K562 (cell line): ENCODE results near the gene SH3TC1. TPM values are rescaled to one million over a fixed set of nuclear protein-coding genes. Genes with fewer than 3 reads are reported as not detected.

Source experiments
- CCAR2 ChIP-seq: fragments of 200-400 bp; formaldehyde crosslinking; IDR thresholded peaks from 2 replicates; pipeline ENCODE4 v1.6.1; 2017; ENCODE audit warnings: mild to moderate bottlenecking, low read depth, low read length
- COPS2 ChIP-seq: fragments of 450-650 bp; conservative IDR thresholded peaks from 2 replicates; pipeline ENCODE4 v1.6.1; 2016; ENCODE audit warnings: mild to moderate bottlenecking, moderate library complexity
- CXXC5 ChIP-seq: fragments of 250-450 bp; sonication (Bioruptor Pico); IDR thresholded peaks from 2 replicates; pipeline ENCODE4 v1.8.0; 2022; ENCODE audit warnings: inconsistent platforms, mild to moderate bottlenecking, moderate library complexity
- ETV1 ChIP-seq: fragments of 450-650 bp; conservative IDR thresholded peaks from 2 replicates; pipeline ENCODE4 v1.6.1; 2016; ENCODE audit warnings: missing genetic modification characterization, control low read depth, low read depth, missing compliant biosample characterization
- ETV5 ChIP-seq: sonication (generic); formaldehyde crosslinking; IDR thresholded peaks from 2 replicates; pipeline ENCODE4 v1.4.0; 2020; ENCODE audit warnings: low read depth, mild to moderate bottlenecking, missing genetic modification reagents
- GABPB1 ChIP-seq: sonication (generic); formaldehyde crosslinking; IDR thresholded peaks from 2 replicates; pipeline ENCODE4 v1.8.0; 2022; ENCODE audit warnings: mild to moderate bottlenecking, missing genetic modification reagents
- HINFP ChIP-seq: fragments of 450-650 bp; conservative IDR thresholded peaks from 2 replicates; pipeline ENCODE4 v1.6.1; 2016; ENCODE audit warnings: missing genetic modification characterization, low read depth, mild to moderate bottlenecking, control low read depth, missing compliant biosample characterization
- KAT8 ChIP-seq: fragments of 450-650 bp; IDR thresholded peaks from 2 replicates; pipeline ENCODE4 v1.6.1; 2016; ENCODE audit warnings: low read depth, mild to moderate bottlenecking
- MAZ ChIP-seq, 2 experiments: fragments of 450-650 bp in 1 of 2; sonication (generic) in 1 of 2; formaldehyde crosslinking; IDR thresholded peaks in 1 of 2; conservative IDR thresholded peaks in 1 of 2; 2 replicates each; pipeline versions ENCODE4 v1.4.0 to v1.5.0; 2020; ENCODE audit warnings: mild to moderate bottlenecking in 1 of 2, missing genetic modification reagents in 1 of 2
- POLR2G ChIP-seq: fragments of 200-400 bp; formaldehyde crosslinking; IDR thresholded peaks from 2 replicates; pipeline ENCODE4 v1.6.1; 2017; ENCODE audit warnings: low read depth, mild to moderate bottlenecking, antibody characterized with exemption, low read length, moderate library complexity
- PTRF ChIP-seq: fragments of 450-650 bp; IDR thresholded peaks from 2 replicates; pipeline ENCODE4 v1.6.1; 2016; ENCODE audit warnings: mild to moderate bottlenecking, missing genetic modification characterization, missing compliant biosample characterization
- RAD21 ChIP-seq, 2 experiments: fragments of 250-450 bp in 1 of 2; fragments of 450-650 bp in 1 of 2; sonication (Bioruptor Pico) in 1 of 2; formaldehyde crosslinking in 1 of 2; IDR thresholded peaks in 1 of 2; conservative IDR thresholded peaks in 1 of 2; 2 replicates each; pipeline versions ENCODE4 v1.4.0 to v1.8.0; 2020 to 2022; ENCODE audit warnings: mild to moderate bottlenecking in 2 of 2, moderate library complexity in 1 of 2
- SIX5 ChIP-seq, 2 experiments: IDR thresholded peaks; 2 replicates each; pipeline ENCODE4 v1.6.1; 2011; ENCODE audit warnings: low read length in 2 of 2, borderline replicate concordance in 1 of 2, low read depth in 1 of 2, mild to moderate bottlenecking in 1 of 2, moderate library complexity in 1 of 2; ENCODE audit not compliant: insufficient read depth in 1 of 2
- ZBTB33 ChIP-seq: sonication (generic); formaldehyde crosslinking; IDR thresholded peaks from 2 replicates; pipeline ENCODE4 v1.8.1; 2023; ENCODE audit warnings: mild to moderate bottlenecking, missing genetic modification reagents
- ZNF444 ChIP-seq: fragments of 250-450 bp; sonication (Bioruptor Pico); IDR thresholded peaks from 2 replicates; pipeline ENCODE4 v1.4.0; 2020; ENCODE audit warnings: mild to moderate bottlenecking, moderate library complexity
- polyA plus RNA-seq, 8 experiments: library from polyadenylated mRNA; depleted of rRNA in 4 of 8; stranded (reverse) in 5 of 8; unstranded in 3 of 8; fragments of >200 nt; fragmentation: Nextera tagmentation in 2 of 8; fragmentation: Illumina TruSeq in 1 of 8; extraction: Ambion mirVana in 2 of 8; extraction: Trizol in 1 of 8; gene quantifications; 2 replicates each; pipeline versions ENCODE4 v1.2.1 to v1.2.3, GENCODE V29; 2011 to 2014; ENCODE audit warnings: inconsistent platforms in 1 of 8, missing spikeins in 1 of 8
- total RNA-seq, 7 experiments: library from RNA; depleted of rRNA in 6 of 7; stranded (reverse); fragments of >200 nt in 6 of 7; fragmentation: Illumina TruSeq in 2 of 7; extraction: Trizol in 2 of 7; gene quantifications; 2 replicates each; pipeline versions ENCODE4 v1.2.1 to v1.2.3, GENCODE V29; 2011 to 2021; ENCODE audit warnings: low replicate concordance in 1 of 7
- TF ChIP-seq, protein P1 (sequence below): fragments of 200-800 bp; sonication (Bioruptor generic); IDR thresholded peaks from 2 replicates; pipeline ENCODE4 v1.6.1; 2017; ENCODE audit warnings: missing genetic modification characterization, missing compliant biosample characterization
- TF ChIP-seq, protein P2 (sequence below), 3 experiments: fragments of 200-800 bp in 1 of 3; fragments of 250-450 bp in 1 of 3; fragments of 450-650 bp in 1 of 3; sonication (Bioruptor Pico) in 1 of 3; sonication (Bioruptor generic) in 1 of 3; formaldehyde crosslinking in 1 of 3; IDR thresholded peaks; 2 replicates each; pipeline versions ENCODE4 v1.6.1 to v1.8.0; 2016 to 2022; ENCODE audit warnings: mild to moderate bottlenecking in 2 of 3, missing genetic modification characterization in 2 of 3, missing compliant biosample characterization in 1 of 3, moderate library complexity in 1 of 3

Gene SH3TC1
- total and polyA plus RNA-seq, 9 of the 15 experiments (the other 6 are each of a cell fraction or from before 2014, with no cell fraction given), result 0.04 to 2.1 (median 0.48) TPM; not detected in 1

DNA sequence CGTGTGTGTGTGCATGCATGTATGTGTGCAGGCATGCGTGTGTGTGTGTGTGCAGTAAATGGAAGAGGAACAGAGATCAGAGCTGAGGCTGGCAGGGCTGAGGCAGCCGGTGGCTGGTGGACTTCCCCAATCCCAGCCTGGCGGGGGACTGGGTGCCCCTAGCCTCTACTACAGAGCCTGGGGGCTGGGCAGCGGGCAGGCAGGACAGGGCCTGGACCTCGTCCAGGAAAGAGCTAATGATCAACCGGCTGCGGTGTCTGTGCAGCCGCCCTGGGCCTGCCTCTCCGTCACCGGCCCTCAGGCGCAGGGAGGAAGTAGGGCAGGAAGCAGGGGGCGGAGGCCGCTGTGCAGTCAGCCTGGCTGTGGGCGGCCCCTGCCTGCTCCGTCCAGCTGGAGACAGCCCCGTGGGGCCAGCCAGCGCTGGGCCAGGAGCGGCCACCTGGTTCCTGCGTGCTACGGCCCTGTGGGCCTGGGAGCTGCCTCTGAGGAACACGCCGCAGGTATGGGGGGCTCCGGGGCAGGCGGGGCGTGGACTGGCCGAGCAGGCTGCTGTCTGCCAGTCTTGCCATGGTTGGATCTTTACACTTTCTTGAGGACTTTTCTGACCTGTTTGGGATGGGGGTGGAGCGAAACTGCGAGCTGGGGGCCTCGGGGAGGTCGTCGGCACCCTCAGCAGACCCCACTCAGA lies at the start of gene SH3TC1 (continued):
- TF ChIP-seq, protein P1, sequence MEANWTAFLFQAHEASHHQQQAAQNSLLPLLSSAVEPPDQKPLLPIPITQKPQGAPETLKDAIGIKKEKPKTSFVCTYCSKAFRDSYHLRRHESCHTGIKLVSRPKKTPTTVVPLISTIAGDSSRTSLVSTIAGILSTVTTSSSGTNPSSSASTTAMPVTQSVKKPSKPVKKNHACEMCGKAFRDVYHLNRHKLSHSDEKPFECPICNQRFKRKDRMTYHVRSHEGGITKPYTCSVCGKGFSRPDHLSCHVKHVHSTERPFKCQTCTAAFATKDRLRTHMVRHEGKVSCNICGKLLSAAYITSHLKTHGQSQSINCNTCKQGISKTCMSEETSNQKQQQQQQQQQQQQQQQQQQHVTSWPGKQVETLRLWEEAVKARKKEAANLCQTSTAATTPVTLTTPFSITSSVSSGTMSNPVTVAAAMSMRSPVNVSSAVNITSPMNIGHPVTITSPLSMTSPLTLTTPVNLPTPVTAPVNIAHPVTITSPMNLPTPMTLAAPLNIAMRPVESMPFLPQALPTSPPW (CRISPR knock-in tag), result peak; percentile 53; the same call in 1 of the 2 replicates
- TF ChIP-seq CXXC5 (CRISPR knock-in tag) (peak; percentile 40; the same call in 1 of the 2 replicates), COPS2 (no peak), HINFP (tag) (no peak), MAZ (CRISPR knock-in tag; conservative IDR thresholded peaks at IDR 0.05 in 1 of 2, IDR thresholded peaks at IDR 0.05 in 1 of 2) (peak; percentile 57 to 66), ZNF444 (CRISPR knock-in tag) (no peak), CCAR2 (no peak), RAD21 (CRISPR knock-in tag; conservative IDR thresholded peaks at IDR 0.05 in 1 of 2, IDR thresholded peaks at IDR 0.05 in 1 of 2) (peak in 1 of 2 experiments; percentile 17; a peak in 1 of 4 replicates), ZBTB33 (CRISPR knock-in tag) (peak; percentile 39; the same call in 1 of the 2 replicates), GABPB1 (CRISPR knock-in tag) (peak; percentile 68; the same call in 1 of the 2 replicates), ETV5 (CRISPR knock-in tag) (peak; percentile 86), KAT8 (no peak), ETV1 (tag) (peak; percentile 74), POLR2G (peak; percentile 57; the same call in 1 of the 2 replicates), PTRF (tag) (no peak), SIX5 (IDR thresholded peaks at IDR 0.05; ENCODE audit: borderline replicate concordance in 1 of 2, insufficient read depth in 1 of 2, low read depth in 1 of 2, low read length in 2 of 2) (no peak)
- TF ChIP-seq, protein P2, sequence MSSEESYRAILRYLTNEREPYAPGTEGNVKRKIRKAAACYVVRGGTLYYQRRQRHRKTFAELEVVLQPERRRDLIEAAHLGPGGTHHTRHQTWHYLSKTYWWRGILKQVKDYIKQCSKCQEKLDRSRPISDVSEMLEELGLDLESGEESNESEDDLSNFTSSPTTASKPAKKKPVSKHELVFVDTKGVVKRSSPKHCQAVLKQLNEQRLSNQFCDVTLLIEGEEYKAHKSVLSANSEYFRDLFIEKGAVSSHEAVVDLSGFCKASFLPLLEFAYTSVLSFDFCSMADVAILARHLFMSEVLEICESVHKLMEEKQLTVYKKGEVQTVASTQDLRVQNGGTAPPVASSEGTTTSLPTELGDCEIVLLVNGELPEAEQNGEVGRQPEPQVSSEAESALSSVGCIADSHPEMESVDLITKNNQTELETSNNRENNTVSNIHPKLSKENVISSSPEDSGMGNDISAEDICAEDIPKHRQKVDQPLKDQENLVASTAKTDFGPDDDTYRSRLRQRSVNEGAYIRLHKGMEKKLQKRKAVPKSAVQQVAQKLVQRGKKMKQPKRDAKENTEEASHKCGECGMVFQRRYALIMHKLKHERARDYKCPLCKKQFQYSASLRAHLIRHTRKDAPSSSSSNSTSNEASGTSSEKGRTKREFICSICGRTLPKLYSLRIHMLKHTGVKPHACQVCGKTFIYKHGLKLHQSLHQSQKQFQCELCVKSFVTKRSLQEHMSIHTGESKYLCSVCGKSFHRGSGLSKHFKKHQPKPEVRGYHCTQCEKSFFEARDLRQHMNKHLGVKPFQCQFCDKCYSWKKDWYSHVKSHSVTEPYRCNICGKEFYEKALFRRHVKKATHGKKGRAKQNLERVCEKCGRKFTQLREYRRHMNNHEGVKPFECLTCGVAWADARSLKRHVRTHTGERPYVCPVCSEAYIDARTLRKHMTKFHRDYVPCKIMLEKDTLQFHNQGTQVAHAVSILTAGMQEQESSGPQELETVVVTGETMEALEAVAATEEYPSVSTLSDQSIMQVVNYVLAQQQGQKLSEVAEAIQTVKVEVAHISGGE (CRISPR knock-in tag; IDR thresholded peaks at IDR 0.05), result peak in 1 of 3 experiments; percentile 40; a peak in 1 of 6 replicates
